ENCODE measurements around the gene MRGPRF. TPM values are rescaled to one million over a fixed set of nuclear protein-coding genes. Genes with fewer than 3 reads are reported as not detected.

MRGPRF gene
- total RNA-seq, 2 experiments from 2014 or later: not detected

GRCh38 chr11:69055598-69056516 lies 42.8 kb upstream of the MRGPRF start:
- ChIA-PET POLR2A (no interaction called here), CTCF (no interaction called here)
- H3K27ac Mint-ChIP-seq: peak overlapping the region; percentile 7
- no peaks in the 10 kb centered on the region for H3K27me3 ChIP-seq (ENCODE audit: control insufficient read depth in 1 of 2, insufficient read depth in 2 of 2, low read length in 2 of 2)
- no peaks in the 10 kb centered on the region for H3K9me3 ChIP-seq (ENCODE audit: control insufficient read depth in 1 of 2, insufficient read depth in 1 of 2, low read length in 2 of 2)
- intact Hi-C loops (cut with DNase I, micrococcal nuclease): loop anchor here in 1 of 2 experiments (10.0 kb wide), 1 partner anchor 1149 kb away; the partner anchor contains the start of gene FADD
- TF ChIP-seq, protein P1, sequence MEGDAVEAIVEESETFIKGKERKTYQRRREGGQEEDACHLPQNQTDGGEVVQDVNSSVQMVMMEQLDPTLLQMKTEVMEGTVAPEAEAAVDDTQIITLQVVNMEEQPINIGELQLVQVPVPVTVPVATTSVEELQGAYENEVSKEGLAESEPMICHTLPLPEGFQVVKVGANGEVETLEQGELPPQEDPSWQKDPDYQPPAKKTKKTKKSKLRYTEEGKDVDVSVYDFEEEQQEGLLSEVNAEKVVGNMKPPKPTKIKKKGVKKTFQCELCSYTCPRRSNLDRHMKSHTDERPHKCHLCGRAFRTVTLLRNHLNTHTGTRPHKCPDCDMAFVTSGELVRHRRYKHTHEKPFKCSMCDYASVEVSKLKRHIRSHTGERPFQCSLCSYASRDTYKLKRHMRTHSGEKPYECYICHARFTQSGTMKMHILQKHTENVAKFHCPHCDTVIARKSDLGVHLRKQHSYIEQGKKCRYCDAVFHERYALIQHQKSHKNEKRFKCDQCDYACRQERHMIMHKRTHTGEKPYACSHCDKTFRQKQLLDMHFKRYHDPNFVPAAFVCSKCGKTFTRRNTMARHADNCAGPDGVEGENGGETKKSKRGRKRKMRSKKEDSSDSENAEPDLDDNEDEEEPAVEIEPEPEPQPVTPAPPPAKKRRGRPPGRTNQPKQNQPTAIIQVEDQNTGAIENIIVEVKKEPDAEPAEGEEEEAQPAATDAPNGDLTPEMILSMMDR (IDR thresholded peaks at IDR 0.05): no peak
- peaks cover 19% of the 10 kb centered on the region for H3K4me1 ChIP-seq (ENCODE audit: insufficient read depth, low read length)
- no peak overlapping the region for H3K27ac ChIP-seq (ENCODE audit: low read depth in 1 of 2, low read length in 2 of 2)
- peaks cover 12% of the 10 kb centered on the region for H3K4me1 Mint-ChIP-seq (ENCODE audit: low read depth)
- peaks cover 7% of the 10 kb centered on the region for H3K36me3 Mint-ChIP-seq (ENCODE audit: low read depth)
- no peaks in the 10 kb centered on the region for H3K27me3 Mint-ChIP-seq
- H3K36me3 ChIP-seq (ENCODE audit: insufficient read depth, low read length): peaks cover 13% of the 10 kb centered on the region
- no peak overlapping the region for H3K4me3 ChIP-seq (ENCODE audit: low read length)
- DNase-seq (peak in 3 of 14 experiments; percentile 36 to 66 (median 61)), ATAC-seq (ENCODE audit: poor library complexity) (peak; percentile 32)
- H3K4me3 Mint-ChIP-seq: no peak overlapping the region
- no peaks in the 10 kb centered on the region for H3K9me3 Mint-ChIP-seq

- ChIA-PET POLR2A (no interaction called here), CTCF (no interaction called here)
- Histone ChIP-seq H3K27me3 (ENCODE audit: control insufficient read depth in 1 of 2, insufficient read depth in 2 of 2, low read length in 2 of 2) (no peaks in the 10 kb centered on the region), H3K36me3 (ENCODE audit: insufficient read depth, low read length) (peaks cover 13% of the 10 kb centered on the region), H3K27ac (ENCODE audit: low read depth in 1 of 2, low read length in 2 of 2) (no peak overlapping the region), H3K9me3 (ENCODE audit: control insufficient read depth in 1 of 2, insufficient read depth in 1 of 2, low read length in 2 of 2) (no peaks in the 10 kb centered on the region), H3K4me3 (ENCODE audit: low read length) (no peak overlapping the region), H3K4me1 (ENCODE audit: insufficient read depth, low read length) (peaks cover 24% of the 10 kb centered on the region)
- TF ChIP-seq, protein P1 (IDR thresholded peaks at IDR 0.05): no peak
- H3K9me3 Mint-ChIP-seq: no peaks in the 10 kb centered on the region
- H3K27me3 Mint-ChIP-seq: no peaks in the 10 kb centered on the region
- no peak for DNase-seq
- peaks cover 12% of the 10 kb centered on the region for H3K4me1 Mint-ChIP-seq (ENCODE audit: low read depth)
- intact Hi-C loops (cut with DNase I, micrococcal nuclease): loop anchor here in 1 of 2 experiments (10.0 kb wide), 1 partner anchor 1150 kb away; the partner anchor contains the start of gene FADD
- H3K27ac Mint-ChIP-seq: no peak overlapping the region
- no peak overlapping the region for H3K4me3 Mint-ChIP-seq
- no peak for ATAC-seq (ENCODE audit: poor library complexity)
- peaks cover 7% of the 10 kb centered on the region for H3K36me3 Mint-ChIP-seq (ENCODE audit: low read depth)
Measured at GRCh38 chr11:69055212-69055586, 42.2 kb upstream of the MRGPRF start.

GRCh38 chr11:69054397-69055211 lies 41.6 kb upstream of the MRGPRF start:
- Histone ChIP-seq H3K4me3 (ENCODE audit: low read length) (no peak overlapping the region), H3K36me3 (ENCODE audit: insufficient read depth, low read length) (peaks cover 13% of the 10 kb centered on the region), H3K27me3 (ENCODE audit: control insufficient read depth in 1 of 2, insufficient read depth in 2 of 2, low read length in 2 of 2) (no peaks in the 10 kb centered on the region), H3K9me3 (ENCODE audit: control insufficient read depth in 1 of 2, insufficient read depth in 1 of 2, low read length in 2 of 2) (no peaks in the 10 kb centered on the region), H3K27ac (ENCODE audit: low read depth in 1 of 2, low read length in 2 of 2) (no peak overlapping the region), H3K4me1 (ENCODE audit: insufficient read depth, low read length) (peaks cover 30% of the 10 kb centered on the region)
- TF ChIP-seq, protein P1 (IDR thresholded peaks at IDR 0.05): no peak
- Mint-ChIP-seq H3K27ac (no peak overlapping the region), H3K4me1 (ENCODE audit: low read depth) (peaks cover 16% of the 10 kb centered on the region), H3K9me3 (no peaks in the 10 kb centered on the region), H3K4me3 (no peak overlapping the region), H3K27me3 (no peaks in the 10 kb centered on the region), H3K36me3 (ENCODE audit: low read depth) (peaks cover 7% of the 10 kb centered on the region)
- ATAC-seq (ENCODE audit: poor library complexity) (no peak), DNase-seq (no peak)
- ChIA-PET CTCF (no interaction called here), POLR2A (no interaction called here)
- intact Hi-C loops (cut with DNase I, micrococcal nuclease): loop anchor here in 1 of 2 experiments (10.0 kb wide), 1 partner anchor 1150 kb away; the partner anchor contains the start of gene FADD
